Fibroblast of mammary gland (primary cell): ENCODE measurements around the gene CEP152.
A peak's percentile ranks its signal among the peaks of the same experiment; 100 is the strongest.

ENCODE experiments used
- DNase-seq: peaks from one replicate; pipeline ENCODE4 v3.0.0-alpha.2; 2010; ENCODE audit warnings: low read depth
- H3K4me3 ChIP-seq: 2 replicates; pipeline ENCODE4 v1.5.1; 2011; ENCODE audit warnings: low read depth, mild to moderate bottlenecking, low read length, moderate library complexity; ENCODE audit not compliant: control insufficient read depth
- TF ChIP-seq, protein P1 (sequence below): conservative IDR thresholded peaks from 2 replicates; pipeline ENCODE4 v1.5.1; 2011; ENCODE audit warnings: low read depth, low read length, inconsistent platforms; ENCODE audit not compliant: control insufficient read depth, insufficient read depth

The CEP152 gene

GRCh38 chr15:48805591-48805990 is 5.3 kb downstream of the CEP152 start:
- H3K4me3 ChIP-seq, result no peak overlapping the region
- TF ChIP-seq, protein P1, sequence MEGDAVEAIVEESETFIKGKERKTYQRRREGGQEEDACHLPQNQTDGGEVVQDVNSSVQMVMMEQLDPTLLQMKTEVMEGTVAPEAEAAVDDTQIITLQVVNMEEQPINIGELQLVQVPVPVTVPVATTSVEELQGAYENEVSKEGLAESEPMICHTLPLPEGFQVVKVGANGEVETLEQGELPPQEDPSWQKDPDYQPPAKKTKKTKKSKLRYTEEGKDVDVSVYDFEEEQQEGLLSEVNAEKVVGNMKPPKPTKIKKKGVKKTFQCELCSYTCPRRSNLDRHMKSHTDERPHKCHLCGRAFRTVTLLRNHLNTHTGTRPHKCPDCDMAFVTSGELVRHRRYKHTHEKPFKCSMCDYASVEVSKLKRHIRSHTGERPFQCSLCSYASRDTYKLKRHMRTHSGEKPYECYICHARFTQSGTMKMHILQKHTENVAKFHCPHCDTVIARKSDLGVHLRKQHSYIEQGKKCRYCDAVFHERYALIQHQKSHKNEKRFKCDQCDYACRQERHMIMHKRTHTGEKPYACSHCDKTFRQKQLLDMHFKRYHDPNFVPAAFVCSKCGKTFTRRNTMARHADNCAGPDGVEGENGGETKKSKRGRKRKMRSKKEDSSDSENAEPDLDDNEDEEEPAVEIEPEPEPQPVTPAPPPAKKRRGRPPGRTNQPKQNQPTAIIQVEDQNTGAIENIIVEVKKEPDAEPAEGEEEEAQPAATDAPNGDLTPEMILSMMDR, result no peak
- DNase-seq, result no peak

DNA sequence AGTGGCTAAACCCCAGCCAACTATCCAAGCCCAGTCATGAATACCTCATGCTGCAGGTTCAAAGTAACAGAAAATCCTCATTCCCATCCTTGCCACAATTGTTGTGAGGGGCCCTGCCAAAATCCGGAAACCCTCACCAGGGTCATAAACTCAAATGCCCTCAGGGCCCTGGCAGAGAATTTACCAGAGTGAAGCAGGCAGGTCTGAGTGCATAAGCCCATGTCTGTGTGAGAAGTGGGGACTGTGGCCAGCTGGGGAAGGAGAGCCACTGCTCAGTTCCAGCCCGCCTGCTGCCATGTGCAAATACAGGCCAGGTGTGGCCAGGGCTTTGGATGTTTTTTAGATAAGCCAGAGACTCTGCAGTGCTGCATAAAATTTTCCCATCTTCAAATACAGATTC is 7.0 kb downstream of the CEP152 start:
- TF ChIP-seq, protein P1, result no peak
- DNase-seq, result no peak
- H3K4me3 ChIP-seq, result no peak overlapping the region

DNA sequence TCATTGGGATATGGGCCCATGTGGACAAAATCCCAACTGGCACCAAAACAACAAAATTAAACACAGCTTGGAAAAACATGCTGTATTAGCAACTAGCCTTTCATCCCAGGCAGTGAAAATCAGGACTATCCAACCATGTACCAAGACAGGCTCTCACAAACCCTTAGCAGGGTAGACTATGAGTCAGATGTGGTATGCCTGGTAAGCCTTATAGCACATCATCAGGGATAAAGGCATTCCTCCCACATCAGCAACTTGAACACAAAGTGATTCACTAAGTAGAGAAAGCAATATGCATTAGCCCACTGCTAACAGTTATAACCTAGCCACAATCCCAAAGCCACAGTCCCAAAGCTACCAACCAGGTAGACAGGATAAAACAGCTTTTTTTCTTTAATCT is 8.0 kb downstream of the CEP152 start:
- TF ChIP-seq, protein P1, result no peak
- peak; percentile 96 for DNase-seq
- no peak overlapping the region for H3K4me3 ChIP-seq

DNA sequence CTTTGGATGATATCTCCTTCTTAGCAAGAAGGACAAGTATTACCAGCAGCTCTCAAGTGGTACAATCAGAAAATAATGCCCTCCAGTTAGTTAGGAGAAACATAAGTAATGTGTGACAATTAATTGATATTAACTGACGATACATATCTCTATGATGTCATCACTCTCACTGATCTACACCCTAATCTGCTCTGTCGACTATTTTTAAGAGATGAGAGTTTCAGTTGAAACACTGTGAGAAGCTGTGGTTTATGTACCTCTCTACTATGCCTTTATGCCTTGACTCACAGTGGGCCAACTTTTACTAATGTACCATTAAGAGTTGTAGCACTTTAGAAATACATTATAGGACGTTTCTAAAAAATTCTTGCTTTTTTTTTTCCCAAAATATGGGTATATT is 8.6 kb downstream of the CEP152 start:
- no peak for DNase-seq
- TF ChIP-seq, protein P1, result no peak
- H3K4me3 ChIP-seq, result no peak overlapping the region

DNA sequence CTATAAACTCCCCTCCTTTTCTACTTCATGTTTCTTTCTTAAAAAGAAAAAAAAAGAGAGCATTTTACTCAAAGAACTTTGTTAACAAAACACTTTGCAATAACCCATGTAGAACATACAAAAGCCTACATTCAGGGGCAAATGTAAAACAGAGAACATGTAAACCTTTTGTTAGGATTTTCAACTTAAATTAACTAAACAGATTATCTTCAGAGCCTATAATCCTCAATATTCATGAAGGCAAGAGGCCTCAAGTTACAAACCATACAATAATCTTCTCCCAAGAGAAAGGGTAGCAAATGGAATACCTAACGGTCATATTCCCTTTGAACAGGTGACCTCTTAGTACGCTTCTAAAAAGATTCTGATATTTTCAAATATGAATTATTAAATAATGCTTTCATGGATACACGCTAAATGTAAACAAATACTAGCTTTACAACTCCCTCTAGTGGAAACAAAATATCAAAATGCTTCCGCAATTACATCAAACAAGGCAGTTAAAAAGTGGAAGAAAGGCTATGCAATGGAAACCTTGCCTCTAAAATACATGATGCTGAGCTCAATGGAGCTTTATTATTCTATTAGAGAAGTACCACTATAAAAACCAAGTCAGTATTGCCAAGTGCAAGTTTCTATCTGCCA is 9.9 kb downstream of the CEP152 start:
- H3K4me3 ChIP-seq, result no peak overlapping the region
- peak; percentile 59 for DNase-seq
- TF ChIP-seq, protein P1, result peak; percentile 57

DNA sequence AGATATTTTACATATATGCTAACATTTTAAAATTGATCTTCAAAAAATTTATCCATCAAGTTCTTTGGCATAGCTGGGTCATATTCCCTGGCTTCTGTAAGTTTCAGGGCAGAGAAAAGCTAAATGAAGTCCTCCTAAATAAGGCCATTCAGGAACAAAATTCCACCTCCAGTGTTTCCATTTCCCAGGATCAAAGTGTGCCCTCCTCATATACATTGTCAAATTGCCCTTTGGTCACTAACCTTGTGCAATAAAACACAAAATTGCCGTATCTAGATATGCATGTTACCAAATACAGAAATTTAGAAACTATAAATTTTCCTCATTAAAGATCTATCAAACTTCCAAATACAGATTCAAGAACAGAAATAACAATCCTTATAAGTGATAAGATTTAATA is 10.6 kb downstream of the CEP152 start:
- DNase-seq, result no peak
- no peak overlapping the region for H3K4me3 ChIP-seq
- TF ChIP-seq, protein P1, result no peak

DNA sequence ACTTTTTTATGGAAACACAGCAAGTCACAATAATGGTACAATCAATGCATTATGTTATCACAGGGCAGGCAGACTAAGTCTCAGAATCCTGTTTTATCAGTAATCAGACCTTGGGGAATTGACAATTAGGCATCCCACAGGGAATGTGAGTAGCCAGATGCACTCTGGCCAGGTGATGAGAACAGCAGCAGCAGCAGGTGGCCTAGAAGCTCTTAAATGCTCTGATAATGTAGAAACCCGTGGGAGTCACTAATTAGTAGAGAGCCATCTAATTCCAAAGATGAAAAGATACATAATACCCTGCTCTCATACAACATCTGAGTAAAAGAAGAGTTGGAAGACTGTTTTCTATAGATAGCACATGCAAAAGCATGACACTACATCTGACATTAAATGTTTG is 12.6 kb downstream of the CEP152 start:
- TF ChIP-seq, protein P1, result no peak
- H3K4me3 ChIP-seq, result no peak overlapping the region
- DNase-seq, result no peak
